A549 (cell line): ENCODE measurements around the gene STIMATE. TPM values are rescaled to one million over a fixed set of nuclear protein-coding genes. Genes with fewer than 3 reads are reported as not detected.

Experiments
- ATAC-seq, 2 experiments: fragments of 200-7000 bp in 1 of 2; fragments of >200 bp in 1 of 2; cut with Nextera tagmentation in 1 of 2; cut with Tn5 transposase in 1 of 2; 3 replicates each; pipeline versions ENCODE4 v1.8.0 to v1.9.1; 2018 to 2020; ENCODE audit warnings: mild to moderate bottlenecking in 1 of 2, moderate library complexity in 1 of 2
- CTCF ChIA-PET: fragments of 300-600 bp; sonication (Branson Sonifier 250); formaldehyde crosslinking; extraction: SDS; loops from one replicate; lab custom pipeline; 2021; ENCODE audit warnings: antibody characterized with exemption, inconsistent platforms; lab: Yijun Ruan, JAX
- POLR2A ChIA-PET: fragments of 350-600 bp; formaldehyde crosslinking; extraction: SDS; loops from one replicate; lab custom pipeline; 2021; ENCODE audit warnings: antibody characterized with exemption, inconsistent platforms; lab: Yijun Ruan, JAX
- DNase-seq, 2 experiments: peaks; one replicate each; pipeline versions ENCODE4 v3.0.0 to v3.0.0-alpha.2; 2011 to 2016; ENCODE audit warnings: low read depth in 1 of 2, low spot score in 1 of 2
- FAIRE-seq: peaks from 2 replicates; lab custom pipeline; 2011; peaks lifted over from hg19 to GRCh38; lab: Jason Lieb, UNC
- H3K27ac ChIP-seq, 2 experiments: fragments of >200 bp; sonication (Bioruptor Twin); formaldehyde crosslinking; 3 replicates each; pipeline ENCODE4 v1.5.1; 2016 to 2017
- H3K4me1 ChIP-seq: fragments of >200 bp; sonication (Bioruptor Twin); formaldehyde crosslinking; 3 replicates; pipeline ENCODE4 v1.6.1; 2016
- H3K4me2 ChIP-seq: fragments of >200 bp; sonication (Bioruptor Twin); formaldehyde crosslinking; 3 replicates; pipeline ENCODE4 v1.6.1; 2016
- H3K4me3 ChIP-seq: fragments of >200 bp; sonication (Bioruptor Twin); formaldehyde crosslinking; 3 replicates; pipeline ENCODE4 v1.5.1; 2016
- H3K9me3 ChIP-seq: fragments of >200 bp; sonication (Bioruptor Twin); formaldehyde crosslinking; 3 replicates; pipeline ENCODE4 v1.6.1; 2016
- BCL3 ChIP-seq: fragments of >200 bp; sonication (Bioruptor Twin); formaldehyde crosslinking; IDR thresholded peaks from 3 replicates; pipeline ENCODE4 v1.6.1; 2016
- CBX2 ChIP-seq: fragments of 200-600 bp; sonication (generic); IDR thresholded peaks from 2 replicates; pipeline ENCODE4 v1.6.1; 2016; ENCODE audit warnings: low read depth, mild to moderate bottlenecking, borderline replicate concordance
- CEBPB ChIP-seq, 2 experiments: fragments of >200 bp in 1 of 2; sonication (Bioruptor Twin) in 1 of 2; formaldehyde crosslinking in 1 of 2; IDR thresholded peaks; 2 replicates each; pipeline ENCODE4 v1.6.1; 2012 to 2016
- CHD4 ChIP-seq: fragments of 200-600 bp; sonication (generic); IDR thresholded peaks from 2 replicates; pipeline ENCODE4 v1.6.1; 2016; ENCODE audit warnings: antibody characterized with exemption, mild to moderate bottlenecking, borderline replicate concordance
- CTCF ChIP-seq: fragments of >200 bp; sonication (Bioruptor Twin); formaldehyde crosslinking; IDR thresholded peaks from 3 replicates; pipeline ENCODE4 v1.5.1; 2016
- EHF ChIP-seq: fragments of 250-450 bp; sonication (Bioruptor Pico); IDR thresholded peaks from 2 replicates; pipeline ENCODE4 v1.5.0; 2020; ENCODE audit warnings: mild to moderate bottlenecking
- FOSB ChIP-seq: fragments of 250-450 bp; sonication (Bioruptor Pico); IDR thresholded peaks from 2 replicates; pipeline ENCODE4 v1.5.0; 2020; ENCODE audit warnings: mild to moderate bottlenecking, moderate library complexity
- FOXS1 ChIP-seq: fragments of 250-450 bp; sonication (Bioruptor Pico); IDR thresholded peaks from 2 replicates; pipeline ENCODE4 v1.5.0; 2020; ENCODE audit warnings: mild to moderate bottlenecking, moderate library complexity
- GATA3 ChIP-seq: IDR thresholded peaks from 2 replicates; pipeline ENCODE4 v1.6.1; 2012; ENCODE audit warnings: borderline replicate concordance
- HDAC2 ChIP-seq: fragments of 200-600 bp; sonication (generic); IDR thresholded peaks from 2 replicates; pipeline ENCODE4 v1.6.1; 2016
- HES2 ChIP-seq: fragments of >200 bp; sonication (Bioruptor Twin); formaldehyde crosslinking; IDR thresholded peaks from 2 replicates; pipeline ENCODE4 v1.6.1; 2016
- HEYL ChIP-seq: fragments of 250-450 bp; sonication (Bioruptor Pico); IDR thresholded peaks from 2 replicates; pipeline ENCODE4 v1.8.0; 2021; ENCODE audit warnings: mild to moderate bottlenecking, moderate library complexity
- JUNB ChIP-seq: fragments of >200 bp; sonication (Bioruptor Twin); formaldehyde crosslinking; IDR thresholded peaks from 2 replicates; pipeline ENCODE4 v1.6.1; 2016
- KDM1A ChIP-seq: fragments of 200-600 bp; sonication (generic); IDR thresholded peaks from 2 replicates; pipeline ENCODE4 v1.6.1; 2016; ENCODE audit warnings: low read depth, mild to moderate bottlenecking
- MAZ ChIP-seq: fragments of 150-350 bp; IDR thresholded peaks from 2 replicates; pipeline ENCODE4 v1.6.1; 2014; ENCODE audit warnings: antibody characterized with exemption, low read depth, low read length, borderline replicate concordance
- NPAS2 ChIP-seq: fragments of 250-450 bp; sonication (Bioruptor Pico); IDR thresholded peaks from 2 replicates; pipeline ENCODE4 v1.8.0; 2022; ENCODE audit warnings: mild to moderate bottlenecking, moderate library complexity, borderline replicate concordance
- RAD21 ChIP-seq, 2 experiments: fragments of >200 bp in 1 of 2; sonication (Bioruptor Twin) in 1 of 2; formaldehyde crosslinking in 1 of 2; IDR thresholded peaks in 1 of 2; conservative IDR thresholded peaks in 1 of 2; 2 replicates in 1 of 2; 3 replicates in 1 of 2; pipeline ENCODE4 v1.6.1; 2012 to 2018; ENCODE audit warnings: inconsistent platforms in 1 of 2
- RNF2 ChIP-seq: fragments of 200-600 bp; sonication (generic); IDR thresholded peaks from 2 replicates; pipeline ENCODE4 v1.6.1; 2016; ENCODE audit warnings: low read depth, mild to moderate bottlenecking, antibody characterized with exemption, moderate library complexity, borderline replicate concordance
- SMC3 ChIP-seq: fragments of >200 bp; sonication (Bioruptor Twin); formaldehyde crosslinking; IDR thresholded peaks from 3 replicates; pipeline ENCODE4 v1.6.1; 2018; ENCODE audit warnings: inconsistent platforms
- TP53 ChIP-seq: fragments of 250-450 bp; sonication (Bioruptor Pico); IDR thresholded peaks from 2 replicates; pipeline ENCODE4 v1.5.0; 2021; ENCODE audit warnings: mild to moderate bottlenecking, moderate library complexity
- USF2 ChIP-seq: fragments of 450-650 bp; IDR thresholded peaks from 2 replicates; pipeline ENCODE4 v1.6.1; 2014; ENCODE audit warnings: antibody characterized with exemption
- ZC3H11A ChIP-seq: fragments of 450-650 bp; IDR thresholded peaks from 2 replicates; pipeline ENCODE4 v1.6.1; 2014; ENCODE audit warnings: antibody characterized with exemption, mild to moderate bottlenecking
- ZSCAN20 ChIP-seq: fragments of 250-450 bp; sonication (Bioruptor Pico); IDR thresholded peaks from 2 replicates; pipeline ENCODE4 v1.8.0; 2022; ENCODE audit warnings: mild to moderate bottlenecking, moderate library complexity
- WGBS: methylation state at CpG from one replicate; pipeline ENCODE4 v1.1.6; 2017; ENCODE audit errors: missing lambda C conversion rate; 5-methylcytosine and 5-hydroxymethylcytosine counted together
- polyA plus RNA-seq, 4 experiments: library from polyadenylated mRNA; depleted of rRNA in 3 of 4; stranded (reverse); fragments of >200 nt; fragmentation: RNase III in 1 of 4; extraction: RNeasy Plus Mini Kit Qiagen cat#74134 plus additional on column Dnase treatment in 1 of 4; gene quantifications; 2 replicates in 3 of 4; 3 replicates in 1 of 4; pipeline ENCODE4 v1.2.3, GENCODE V29; 2011 to 2017
- TF ChIP-seq, protein P1 (sequence below): fragments of 250-450 bp; sonication (Bioruptor Pico); IDR thresholded peaks from 2 replicates; pipeline ENCODE4 v1.5.0; 2021; ENCODE audit warnings: mild to moderate bottlenecking, moderate library complexity, borderline replicate concordance
- TF ChIP-seq, protein P2 (sequence below): fragments of 200-600 bp; sonication (generic); IDR thresholded peaks from 2 replicates; pipeline ENCODE4 v1.6.1; 2016; ENCODE audit warnings: antibody characterized with exemption, mild to moderate bottlenecking, moderate library complexity

STIMATE gene
- polyA plus RNA-seq, 2 of the 4 experiments (the other 2 are of a cell fraction): 5.2 to 5.5 TPM

DNA sequence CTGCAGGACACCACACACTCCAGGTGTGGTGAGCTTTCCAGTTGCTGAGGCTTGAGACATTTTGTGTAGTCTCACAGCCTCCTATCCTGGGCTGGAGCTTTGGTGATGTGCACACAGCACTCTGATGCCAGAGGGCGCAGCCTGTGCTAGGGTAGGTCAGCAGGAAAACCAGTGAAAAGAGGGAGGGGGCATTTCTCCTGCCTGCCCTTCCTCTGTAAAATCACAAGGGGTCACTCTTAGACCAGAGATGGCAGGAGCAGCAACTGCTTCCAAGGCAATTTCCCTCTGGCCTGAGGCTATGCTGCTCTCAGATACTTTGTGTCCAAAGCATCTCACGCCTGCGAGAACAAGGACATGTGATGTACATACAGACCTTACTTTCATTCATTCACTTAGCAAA is 46.0 kb downstream of the STIMATE start:
- TF ChIP-seq FOSB (CRISPR knock-in tag): no peak
- no peak for TF ChIP-seq HEYL
- no peak for TF ChIP-seq USF2
- no peak for TF ChIP-seq MAZ
- no peak for TF ChIP-seq CHD4
- TF ChIP-seq CTCF: peak; percentile 50
- TF ChIP-seq KDM1A: no peak
- TF ChIP-seq, protein P1, sequence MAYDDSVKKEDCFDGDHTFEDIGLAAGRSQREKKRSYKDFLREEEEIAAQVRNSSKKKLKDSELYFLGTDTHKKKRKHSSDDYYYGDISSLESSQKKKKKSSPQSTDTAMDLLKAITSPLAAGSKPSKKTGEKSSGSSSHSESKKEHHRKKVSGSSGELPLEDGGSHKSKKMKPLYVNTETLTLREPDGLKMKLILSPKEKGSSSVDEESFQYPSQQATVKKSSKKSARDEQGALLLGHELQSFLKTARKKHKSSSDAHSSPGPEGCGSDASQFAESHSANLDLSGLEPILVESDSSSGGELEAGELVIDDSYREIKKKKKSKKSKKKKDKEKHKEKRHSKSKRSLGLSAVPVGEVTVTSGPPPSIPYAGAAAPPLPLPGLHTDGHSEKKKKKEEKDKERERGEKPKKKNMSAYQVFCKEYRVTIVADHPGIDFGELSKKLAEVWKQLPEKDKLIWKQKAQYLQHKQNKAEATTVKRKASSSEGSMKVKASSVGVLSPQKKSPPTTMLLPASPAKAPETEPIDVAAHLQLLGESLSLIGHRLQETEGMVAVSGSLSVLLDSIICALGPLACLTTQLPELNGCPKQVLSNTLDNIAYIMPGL (CRISPR knock-in tag): no peak
- TF ChIP-seq, protein P2, sequence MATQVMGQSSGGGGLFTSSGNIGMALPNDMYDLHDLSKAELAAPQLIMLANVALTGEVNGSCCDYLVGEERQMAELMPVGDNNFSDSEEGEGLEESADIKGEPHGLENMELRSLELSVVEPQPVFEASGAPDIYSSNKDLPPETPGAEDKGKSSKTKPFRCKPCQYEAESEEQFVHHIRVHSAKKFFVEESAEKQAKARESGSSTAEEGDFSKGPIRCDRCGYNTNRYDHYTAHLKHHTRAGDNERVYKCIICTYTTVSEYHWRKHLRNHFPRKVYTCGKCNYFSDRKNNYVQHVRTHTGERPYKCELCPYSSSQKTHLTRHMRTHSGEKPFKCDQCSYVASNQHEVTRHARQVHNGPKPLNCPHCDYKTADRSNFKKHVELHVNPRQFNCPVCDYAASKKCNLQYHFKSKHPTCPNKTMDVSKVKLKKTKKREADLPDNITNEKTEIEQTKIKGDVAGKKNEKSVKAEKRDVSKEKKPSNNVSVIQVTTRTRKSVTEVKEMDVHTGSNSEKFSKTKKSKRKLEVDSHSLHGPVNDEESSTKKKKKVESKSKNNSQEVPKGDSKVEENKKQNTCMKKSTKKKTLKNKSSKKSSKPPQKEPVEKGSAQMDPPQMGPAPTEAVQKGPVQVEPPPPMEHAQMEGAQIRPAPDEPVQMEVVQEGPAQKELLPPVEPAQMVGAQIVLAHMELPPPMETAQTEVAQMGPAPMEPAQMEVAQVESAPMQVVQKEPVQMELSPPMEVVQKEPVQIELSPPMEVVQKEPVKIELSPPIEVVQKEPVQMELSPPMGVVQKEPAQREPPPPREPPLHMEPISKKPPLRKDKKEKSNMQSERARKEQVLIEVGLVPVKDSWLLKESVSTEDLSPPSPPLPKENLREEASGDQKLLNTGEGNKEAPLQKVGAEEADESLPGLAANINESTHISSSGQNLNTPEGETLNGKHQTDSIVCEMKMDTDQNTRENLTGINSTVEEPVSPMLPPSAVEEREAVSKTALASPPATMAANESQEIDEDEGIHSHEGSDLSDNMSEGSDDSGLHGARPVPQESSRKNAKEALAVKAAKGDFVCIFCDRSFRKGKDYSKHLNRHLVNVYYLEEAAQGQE: no peak
- TF ChIP-seq HES2: no peak
- TF ChIP-seq FOXS1 (CRISPR knock-in tag): no peak
- TF ChIP-seq TP53 (CRISPR knock-in tag): no peak
- TF ChIP-seq GATA3: no peak
- TF ChIP-seq SMC3: peak; percentile 49; the same call in 2 of the 3 replicates
- no peak for TF ChIP-seq ZC3H11A
- no peak for TF ChIP-seq JUNB
- TF ChIP-seq ZSCAN20: no peak
- TF ChIP-seq HDAC2: no peak
- no peak for TF ChIP-seq BCL3
- TF ChIP-seq RAD21 (conservative IDR thresholded peaks at IDR 0.05 in 1 of 2, IDR thresholded peaks at IDR 0.05 in 1 of 2): peak; percentile 70 to 82
- no peak for TF ChIP-seq CBX2
- no peak for TF ChIP-seq NPAS2
- no peak for TF ChIP-seq CEBPB (IDR thresholded peaks at IDR 0.05)
- no peak for TF ChIP-seq EHF
- no peak for TF ChIP-seq RNF2
- TF ChIP-seq, all 56 proteins: peak for 3
- POLR2A ChIA-PET: no interaction called here
- H3K4me2 ChIP-seq: no peak overlapping the region
- no peak for FAIRE-seq
- no peaks in the 10 kb centered on the region for H3K4me1 ChIP-seq
- CTCF ChIA-PET: interaction anchor here (0.7 to 4.4 kb wide), 16 partner anchors 9 to 345 kb away, joined by 3 to 31 read pairs (median 3); no protein-coding TSS in a partner anchor
- no peak overlapping the region for H3K4me3 ChIP-seq
- 58% methylated on average over 3 of the region's 3 CpGs for WGBS
- no peaks in the 10 kb centered on the region for H3K9me3 ChIP-seq
- DNase-seq: peak; percentile 52 to 62
- ATAC-seq: peak; percentile 88 to 95
- no peak overlapping the region for H3K27ac ChIP-seq
